IPS-NIHi11 (cell line): ENCODE results near the gene LRRC4C.
"Not testable (repeated sequence)": the region's sequence is repeated elsewhere in the genome, so short reads cannot be mapped to it uniquely, and the experiment has no call there.

ENCODE experiments used
- DNase-seq: peaks from one replicate; pipeline ENCODE4 v3.0.0; 2012; ENCODE audit warnings: mixed read lengths, low spot score

Gene LRRC4C

GRCh38 chr11:40228662-40229061 lies 1230.8 kb downstream of the LRRC4C start:
- DNase-seq = no peak

DNA sequence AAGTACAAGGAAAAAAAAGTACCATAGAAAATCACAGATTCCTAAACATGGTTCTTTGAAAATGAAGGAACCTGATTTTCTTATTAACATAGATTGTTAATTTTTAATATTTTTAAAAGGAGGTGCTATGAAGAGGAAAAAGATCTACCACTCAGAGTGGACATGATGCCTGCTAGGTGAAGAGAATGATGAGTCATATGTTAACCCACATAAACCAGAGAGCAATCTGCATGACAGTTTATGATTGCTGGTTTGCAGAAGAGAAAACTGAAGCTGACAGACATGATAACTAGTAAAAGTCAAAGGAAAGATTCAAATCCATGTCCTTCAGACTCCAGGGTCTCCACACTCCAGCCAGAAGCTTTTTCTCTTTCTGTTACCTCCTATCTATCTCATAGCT lies 1231.7 kb downstream of the LRRC4C start:
- DNase-seq = no peak

DNA sequence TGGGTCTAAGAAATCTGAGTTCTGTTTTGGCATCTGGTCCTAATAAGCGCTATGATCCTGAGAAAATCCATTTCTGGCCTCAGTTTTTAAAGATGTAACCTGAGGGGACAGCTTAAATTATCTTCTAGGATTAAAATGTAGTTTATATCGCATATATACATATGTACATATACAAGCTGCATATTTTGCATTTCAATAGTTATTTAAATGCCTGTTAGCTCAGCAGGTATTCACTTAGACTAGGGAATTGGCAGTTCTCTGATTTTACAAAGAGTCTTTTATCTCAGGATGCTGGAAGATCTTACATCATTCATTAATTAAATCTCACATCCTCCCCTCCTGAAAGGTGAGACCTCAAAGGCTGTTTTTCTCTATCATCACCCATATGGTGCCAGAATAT lies 1232.8 kb downstream of the LRRC4C start:
- DNase-seq = no peak

- DNase-seq = no peak
These were observed 1235.7 kb downstream of the LRRC4C start for GRCh38 chr11:40223596-40224330.

DNA sequence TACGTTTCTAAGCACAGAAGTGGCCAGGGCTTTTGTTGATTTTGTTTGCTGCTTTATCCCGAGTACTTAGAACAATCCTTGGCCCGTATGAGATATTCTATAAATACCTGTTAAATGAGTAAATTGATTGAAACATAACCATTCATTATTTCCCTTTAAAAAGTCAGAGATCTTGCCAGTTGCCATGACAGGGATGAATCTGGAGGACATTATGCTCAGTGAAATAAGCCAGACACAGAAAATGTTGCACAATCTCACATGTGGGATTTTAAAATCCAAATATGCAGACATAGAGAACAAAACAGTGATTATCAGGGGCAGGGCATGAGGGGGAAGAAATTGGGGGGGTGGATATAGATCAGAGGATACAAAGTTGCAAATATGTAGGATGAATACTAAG lies 1240.1 kb downstream of the LRRC4C start:
- DNase-seq = no peak

GRCh38 chr11:40215556-40215955 lies 1243.9 kb downstream of the LRRC4C start:
- no peak for DNase-seq

DNA sequence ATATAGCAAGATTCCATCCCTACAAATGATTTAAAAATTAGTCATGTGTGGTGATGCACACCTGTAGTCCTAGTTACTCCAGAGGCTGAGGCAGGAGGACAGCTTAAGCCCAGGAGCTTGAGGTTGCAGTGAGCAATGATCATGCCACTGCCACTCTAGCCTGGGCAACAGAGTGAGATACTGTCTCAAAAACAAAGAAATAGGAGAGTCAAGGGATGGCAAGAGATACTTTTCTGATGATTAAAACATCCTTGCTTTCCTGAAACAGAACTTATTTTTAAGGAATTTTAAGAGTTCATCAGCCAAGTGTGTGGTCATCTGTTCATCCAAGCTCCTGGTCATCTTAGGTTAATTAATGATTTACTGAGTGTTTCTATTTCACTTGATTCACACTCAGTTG lies 1252.0 kb downstream of the LRRC4C start:
- no peak for DNase-seq

- DNase-seq = no peak
These were observed 1255.2 kb downstream of the LRRC4C start for GRCh38 chr11:40204228-40204627.

DNA sequence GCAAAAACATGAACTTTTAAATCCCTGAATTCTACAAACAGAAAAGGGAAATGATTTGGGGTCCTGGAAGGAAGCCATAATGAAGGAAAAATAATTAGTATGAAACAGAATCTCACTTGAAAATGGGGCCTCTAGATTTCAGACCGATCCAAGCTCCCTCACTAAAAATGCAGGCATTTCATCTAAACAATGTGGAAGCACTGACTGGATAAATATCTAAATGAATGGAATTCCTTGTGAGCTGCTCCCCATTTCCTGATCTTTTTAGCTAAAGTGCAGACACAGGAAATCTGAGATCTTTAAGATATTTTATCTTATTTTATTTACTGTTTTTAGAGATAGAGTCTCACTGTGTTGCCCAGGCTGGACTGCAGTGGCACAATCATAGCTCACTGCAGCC lies 1255.8 kb downstream of the LRRC4C start:
- DNase-seq = no peak

- DNase-seq = no peak
These were observed 1256.7 kb downstream of the LRRC4C start for GRCh38 chr11:40202589-40203270.

DNA sequence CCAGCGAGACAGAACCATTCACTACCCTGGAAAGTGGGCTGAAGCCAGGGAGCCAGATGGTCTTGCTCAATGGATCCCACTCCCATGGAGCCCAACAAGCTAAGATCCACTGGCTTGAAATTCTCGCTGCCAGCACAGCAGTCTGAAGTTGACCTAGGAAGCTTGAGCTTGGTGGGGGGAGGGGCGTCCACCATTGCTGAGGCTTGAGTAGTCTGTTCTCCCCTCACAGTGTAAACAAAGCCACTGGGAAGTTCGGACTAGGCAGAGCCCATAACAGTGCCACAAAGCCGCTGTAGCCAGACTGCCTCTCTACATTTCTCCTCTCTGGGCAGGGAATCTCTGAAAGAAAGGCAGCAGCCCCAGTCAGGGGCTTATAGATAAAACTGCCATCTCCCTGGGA lies 1266.9 kb downstream of the LRRC4C start:
- not testable (repeated sequence) for DNase-seq

- no peak for DNase-seq
These were observed 1269.2 kb downstream of the LRRC4C start for GRCh38 chr11:40190294-40190693.

DNA sequence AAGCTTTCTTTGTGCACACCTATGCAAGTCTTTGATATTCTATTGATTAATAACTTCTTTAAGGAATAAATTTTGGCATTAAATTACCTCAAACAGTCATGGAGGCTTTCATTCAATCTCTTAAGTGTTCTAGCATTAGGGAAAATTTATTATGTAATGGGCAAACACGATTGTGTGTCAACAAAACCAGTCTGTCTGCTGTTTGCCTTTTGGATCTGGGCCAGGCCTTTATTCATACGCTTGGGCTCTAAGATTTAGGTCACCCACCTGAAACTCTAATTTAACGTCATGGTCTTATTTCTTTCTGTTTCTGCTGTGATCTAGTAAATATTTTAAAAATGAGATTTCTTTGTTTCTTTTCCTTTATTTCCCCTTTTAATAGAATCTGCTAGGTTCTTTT lies 1270.6 kb downstream of the LRRC4C start:
- DNase-seq = no peak

- DNase-seq = no peak
These were observed 1272.2 kb downstream of the LRRC4C start for GRCh38 chr11:40187295-40187694.

GRCh38 chr11:40186437-40187263 lies 1272.8 kb downstream of the LRRC4C start:
- DNase-seq = no peak

DNA sequence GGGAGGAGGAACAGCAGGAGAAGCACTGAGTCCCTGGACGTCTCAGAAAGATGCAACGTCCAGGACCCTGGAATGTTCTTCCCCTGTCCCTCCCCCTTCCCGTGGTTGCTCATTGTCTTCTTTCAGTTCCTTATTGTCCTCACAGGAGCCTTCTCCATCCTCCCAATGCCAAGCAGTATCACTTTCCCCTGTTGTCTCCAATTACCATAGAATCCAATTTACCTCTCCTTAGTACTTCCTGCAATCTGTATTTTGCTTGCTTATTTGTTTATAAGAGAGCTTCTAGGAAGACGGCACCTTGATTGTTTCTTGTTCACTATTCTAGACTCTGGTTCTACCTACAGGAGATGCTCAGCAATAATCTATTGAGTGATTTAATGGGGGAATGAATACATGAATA lies 1273.7 kb downstream of the LRRC4C start:
- no peak for DNase-seq

DNA sequence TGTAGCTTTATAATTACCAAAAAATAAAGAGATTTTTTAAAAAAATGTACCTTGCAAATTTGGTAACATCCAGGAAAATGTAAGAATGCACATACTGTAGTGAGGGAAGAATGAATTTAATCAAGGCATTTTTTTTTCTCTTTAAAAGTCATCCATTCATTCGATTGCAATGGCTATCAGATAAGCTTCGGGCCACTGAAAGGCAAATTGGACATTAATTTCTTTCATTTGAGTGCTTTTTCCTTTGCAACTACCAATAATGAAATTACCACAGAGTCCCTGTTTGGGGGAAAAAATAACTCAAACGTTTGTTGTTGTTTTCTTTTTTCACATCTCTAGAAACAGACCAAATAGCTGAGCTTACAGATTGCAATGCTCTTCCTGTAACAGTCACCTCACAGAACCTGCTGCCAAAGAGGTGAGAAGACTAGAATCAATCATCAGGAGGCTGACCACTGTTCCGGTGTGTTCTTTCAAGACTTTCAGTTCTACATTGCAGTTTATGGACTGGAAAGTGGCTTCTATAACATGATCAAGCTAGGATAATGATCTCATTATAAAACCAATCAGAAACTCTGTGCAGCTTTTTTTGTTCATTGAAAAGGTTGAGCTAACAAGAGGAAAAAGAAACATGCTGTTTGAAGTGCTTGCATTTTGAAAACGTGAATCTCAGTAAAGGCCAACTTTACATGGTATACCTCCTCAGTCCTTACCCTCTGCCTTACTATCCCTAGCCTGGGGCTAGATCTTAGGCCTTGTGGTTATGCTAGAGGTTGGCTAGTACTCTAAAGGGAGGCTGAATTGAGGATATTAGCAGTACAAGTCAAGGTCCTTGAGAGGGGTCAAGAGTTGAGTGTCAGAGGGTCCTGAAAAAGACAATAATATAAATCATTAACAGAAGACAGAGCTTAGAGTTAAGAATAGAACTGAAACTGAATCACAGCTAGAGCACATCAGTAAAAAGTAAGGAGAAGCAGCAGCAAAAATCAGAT lies 1276.1 kb downstream of the LRRC4C start:
- no peak for DNase-seq

- no peak for DNase-seq
These were observed 1279.9 kb downstream of the LRRC4C start for GRCh38 chr11:40179541-40179940.

DNA sequence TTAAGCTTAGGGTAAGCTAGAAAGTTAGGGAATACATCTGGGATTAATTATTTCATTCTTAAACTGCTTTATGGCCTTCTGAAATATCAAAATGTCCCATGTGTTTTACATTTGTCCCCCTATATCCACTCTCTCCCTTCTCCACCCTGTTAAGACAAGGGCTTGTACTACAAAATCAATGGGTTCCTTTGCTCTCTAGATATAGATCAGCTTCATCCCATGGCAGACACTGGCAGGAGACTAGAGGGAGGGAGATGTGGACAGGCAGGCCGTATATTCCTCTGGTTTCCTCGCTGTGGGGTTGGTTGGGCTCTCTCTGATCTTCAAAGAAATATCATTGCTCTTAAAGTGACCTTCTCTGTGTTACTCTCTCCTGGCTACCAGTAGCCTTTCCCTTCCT lies 1281.0 kb downstream of the LRRC4C start:
- DNase-seq = no peak

DNA sequence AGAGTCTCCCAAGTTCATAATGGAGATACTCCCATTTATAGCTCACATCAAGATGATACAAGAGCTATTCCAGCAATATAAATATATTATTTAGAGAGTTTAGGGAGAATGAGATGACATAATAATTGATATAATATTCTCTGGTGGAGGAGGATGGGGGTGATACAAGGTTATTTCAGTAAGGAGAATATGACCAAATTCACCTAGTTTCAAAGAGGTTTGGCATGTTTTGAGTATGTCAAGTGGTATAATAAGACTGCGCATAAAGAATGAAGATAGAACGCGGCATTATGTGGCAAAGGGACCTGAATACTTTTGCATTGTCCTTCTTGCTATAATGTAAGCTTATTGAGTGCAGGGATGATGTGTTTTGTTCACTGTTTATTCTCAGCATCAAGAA lies 1283.5 kb downstream of the LRRC4C start:
- DNase-seq = no peak

- no peak for DNase-seq
These were observed 1289.4 kb downstream of the LRRC4C start for GRCh38 chr11:40170078-40170477.

- DNase-seq = no peak
These were observed 1291.0 kb downstream of the LRRC4C start for GRCh38 chr11:40168414-40168813.
